ENCODE measurements around the gene PCNP. TPM values are rescaled to one million over a fixed set of nuclear protein-coding genes. Genes with fewer than 3 reads are reported as not detected.

PCNP gene
- total RNA-seq, 5 donors from 2014 or later (not counting 1 experiment from before 2014, with no cell fraction given), result 126 to 158 (median 151) TPM

- Mint-ChIP-seq H3K4me1 (peaks cover 4 to 6% (median 5%) of the 10 kb centered on the region in 3 donors), H3K27me3 (no peaks in the 10 kb centered on the region), H3K27ac (no peak overlapping the region), H3K36me3 (no peaks in the 10 kb centered on the region), H3K9me3 (no peaks in the 10 kb centered on the region), H3K4me3 (no peak overlapping the region)
- H3K27me3 ChIP-seq (replicated peaks in 1 of 2; ENCODE audit: control insufficient read depth in 2 of 2, extremely low read depth in 1 of 2, insufficient read depth in 2 of 2, low read length in 1 of 2), result no peaks in the 10 kb centered on the region
- DNase-seq (no peak), ATAC-seq (replicated peaks in 1 of 4) (no peak)
- CTCF ChIA-PET, result interaction anchor here in 1 of 2 donors (0.5 kb wide), 1 partner anchor 232 kb away, joined by 8 read pairs; no protein-coding TSS in a partner anchor
- H3K4me3 ChIP-seq (ENCODE audit: control insufficient read depth in 1 of 2, extremely low read depth in 1 of 2, low read length in 1 of 2), result no peak overlapping the region
- H3K36me3 ChIP-seq (ENCODE audit: control insufficient read depth in 2 of 2, extremely low read depth in 1 of 2, insufficient read depth in 1 of 2, low read length in 1 of 2), result no peaks in the 10 kb centered on the region
- peaks cover 0 to 7% of the 10 kb centered on the region in 2 experiments for H3K4me1 ChIP-seq (ENCODE audit: control insufficient read depth in 1 of 2, extremely low read depth in 1 of 2, insufficient read depth in 2 of 2, low read length in 2 of 2)
- POLR2A ChIA-PET, result no interaction called here
- H3K9me3 ChIP-seq, result no peaks in the 10 kb centered on the region
- no peak overlapping the region for H3K27ac ChIP-seq (ENCODE audit: low read length)
- WGBS (ENCODE audit: insufficient coverage), result 96% methylated on average over 5 of the region's 9 CpGs
Measured at GRCh38 chr3:101634591-101635196, 60.7 kb downstream of the PCNP start.

GRCh38 chr3:101635345-101635744 is 61.4 kb downstream of the PCNP start:
- Mint-ChIP-seq H3K4me3 (no peak overlapping the region), H3K9me3 (no peaks in the 10 kb centered on the region), H3K4me1 (peaks cover 4 to 6% (median 5%) of the 10 kb centered on the region in 3 donors), H3K27ac (no peak overlapping the region), H3K36me3 (no peaks in the 10 kb centered on the region), H3K27me3 (no peaks in the 10 kb centered on the region)
- Histone ChIP-seq H3K36me3 (ENCODE audit: control insufficient read depth in 2 of 2, extremely low read depth in 1 of 2, insufficient read depth in 1 of 2, low read length in 1 of 2) (no peaks in the 10 kb centered on the region), H3K4me1 (ENCODE audit: control insufficient read depth in 1 of 2, extremely low read depth in 1 of 2, insufficient read depth in 2 of 2, low read length in 2 of 2) (peaks cover 0 to 7% of the 10 kb centered on the region in 2 experiments), H3K27ac (ENCODE audit: low read length) (no peak overlapping the region), H3K4me3 (ENCODE audit: control insufficient read depth in 1 of 2, extremely low read depth in 1 of 2, low read length in 1 of 2) (no peak overlapping the region), H3K27me3 (replicated peaks in 1 of 2; ENCODE audit: control insufficient read depth in 2 of 2, extremely low read depth in 1 of 2, insufficient read depth in 2 of 2, low read length in 1 of 2) (no peaks in the 10 kb centered on the region), H3K9me3 (no peaks in the 10 kb centered on the region)
- DNase-seq, result no peak
- no peak for ATAC-seq (replicated peaks in 1 of 4)
- ChIA-PET POLR2A (no interaction called here), CTCF (interaction anchor here in 1 of 2 donors (0.7 kb wide), 1 partner anchor 32 kb away, joined by 3 read pairs; no protein-coding TSS in a partner anchor)
- WGBS (ENCODE audit: insufficient coverage), result 90% methylated on average over 9 of the region's 9 CpGs

GRCh38 chr3:101635954-101636798 is 62.2 kb downstream of the PCNP start:
- Histone ChIP-seq H3K4me3 (ENCODE audit: control insufficient read depth in 1 of 2, extremely low read depth in 1 of 2, low read length in 1 of 2) (no peak overlapping the region), H3K4me1 (ENCODE audit: control insufficient read depth in 1 of 2, extremely low read depth in 1 of 2, insufficient read depth in 2 of 2, low read length in 2 of 2) (peaks cover 0 to 7% of the 10 kb centered on the region in 2 experiments), H3K27ac (ENCODE audit: low read length) (no peak overlapping the region), H3K36me3 (ENCODE audit: control insufficient read depth in 2 of 2, extremely low read depth in 1 of 2, insufficient read depth in 1 of 2, low read length in 1 of 2) (no peaks in the 10 kb centered on the region), H3K9me3 (no peaks in the 10 kb centered on the region), H3K27me3 (replicated peaks in 1 of 2; ENCODE audit: control insufficient read depth in 2 of 2, extremely low read depth in 1 of 2, insufficient read depth in 2 of 2, low read length in 1 of 2) (no peaks in the 10 kb centered on the region)
- H3K4me3 Mint-ChIP-seq, result no peak overlapping the region
- 38% methylated on average over 12 of the region's 18 CpGs for WGBS (ENCODE audit: insufficient coverage)
- ATAC-seq (replicated peaks in 1 of 4), result peak; percentile 82 to 91 (median 86)
- no peaks in the 10 kb centered on the region for H3K36me3 Mint-ChIP-seq
- H3K27me3 Mint-ChIP-seq, result no peaks in the 10 kb centered on the region
- ChIA-PET CTCF (interaction anchor here in 1 of 2 donors (0.7 kb wide), 1 partner anchor 33 kb away, joined by 3 read pairs; no protein-coding TSS in a partner anchor), POLR2A (no interaction called here)
- H3K4me1 Mint-ChIP-seq, result peaks cover 4 to 6% (median 5%) of the 10 kb centered on the region in 3 donors
- H3K9me3 Mint-ChIP-seq, result no peaks in the 10 kb centered on the region
- DNase-seq, result peak; percentile 22 to 77 (median 66)
- no peak overlapping the region for H3K27ac Mint-ChIP-seq

GRCh38 chr3:101637451-101637850 is 63.5 kb downstream of the PCNP start:
- Mint-ChIP-seq H3K9me3 (no peaks in the 10 kb centered on the region), H3K4me1 (peaks cover 5 to 6% (median 6%) of the 10 kb centered on the region in 3 donors), H3K4me3 (no peak overlapping the region), H3K27ac (no peak overlapping the region), H3K27me3 (no peaks in the 10 kb centered on the region), H3K36me3 (no peaks in the 10 kb centered on the region)
- Histone ChIP-seq H3K36me3 (ENCODE audit: control insufficient read depth in 2 of 2, extremely low read depth in 1 of 2, insufficient read depth in 1 of 2, low read length in 1 of 2) (no peaks in the 10 kb centered on the region), H3K27ac (ENCODE audit: low read length) (no peak overlapping the region), H3K4me1 (ENCODE audit: control insufficient read depth in 1 of 2, extremely low read depth in 1 of 2, insufficient read depth in 2 of 2, low read length in 2 of 2) (peaks cover 0 to 7% of the 10 kb centered on the region in 2 experiments), H3K27me3 (replicated peaks in 1 of 2; ENCODE audit: control insufficient read depth in 2 of 2, extremely low read depth in 1 of 2, insufficient read depth in 2 of 2, low read length in 1 of 2) (no peaks in the 10 kb centered on the region), H3K9me3 (no peaks in the 10 kb centered on the region), H3K4me3 (ENCODE audit: control insufficient read depth in 1 of 2, extremely low read depth in 1 of 2, low read length in 1 of 2) (no peak overlapping the region)
- DNase-seq (no peak), ATAC-seq (replicated peaks in 1 of 4) (no peak)
- CTCF ChIA-PET, result interaction anchor here in 1 of 2 donors (0.6 kb wide), 1 partner anchor 864 kb away, joined by 3 read pairs; no protein-coding TSS in a partner anchor
- WGBS (ENCODE audit: insufficient coverage), result 91% methylated on average over 9 of the region's 10 CpGs
- POLR2A ChIA-PET, result no interaction called here

- peaks cover 7 to 10% (median 10%) of the 10 kb centered on the region in 3 donors for H3K4me1 Mint-ChIP-seq
- H3K4me3 Mint-ChIP-seq, result no peak overlapping the region
- H3K9me3 Mint-ChIP-seq, result no peaks in the 10 kb centered on the region
- WGBS (ENCODE audit: insufficient coverage), result 20% methylated on average over 1 of the region's 10 CpGs
- Histone ChIP-seq H3K9me3 (no peaks in the 10 kb centered on the region), H3K36me3 (ENCODE audit: control insufficient read depth in 2 of 2, extremely low read depth in 1 of 2, insufficient read depth in 1 of 2, low read length in 1 of 2) (no peaks in the 10 kb centered on the region), H3K4me1 (ENCODE audit: control insufficient read depth in 1 of 2, extremely low read depth in 1 of 2, insufficient read depth in 2 of 2, low read length in 2 of 2) (peaks cover 0 to 9% of the 10 kb centered on the region in 2 experiments), H3K27me3 (replicated peaks in 1 of 2; ENCODE audit: control insufficient read depth in 2 of 2, extremely low read depth in 1 of 2, insufficient read depth in 2 of 2, low read length in 1 of 2) (no peaks in the 10 kb centered on the region), H3K4me3 (ENCODE audit: control insufficient read depth in 1 of 2, extremely low read depth in 1 of 2, low read length in 1 of 2) (no peak overlapping the region), H3K27ac (ENCODE audit: low read length) (no peak overlapping the region)
- POLR2A ChIA-PET, result interaction anchor here in 1 of 2 donors (0.5 kb wide), 1 partner anchor 17 kb away, joined by 5 read pairs; no protein-coding TSS in a partner anchor
- CTCF ChIA-PET, result no interaction called here
- DNase-seq, result no peak
- no peak overlapping the region for H3K27ac Mint-ChIP-seq
- H3K36me3 Mint-ChIP-seq, result no peaks in the 10 kb centered on the region
- ATAC-seq (replicated peaks in 1 of 4), result peak in 1 of 4 experiments; percentile 28
- no peaks in the 10 kb centered on the region for H3K27me3 Mint-ChIP-seq
Measured at GRCh38 chr3:101638261-101638745, 64.3 kb downstream of the PCNP start.

GRCh38 chr3:101639280-101639963 is 65.4 kb downstream of the PCNP start:
- H3K9me3 Mint-ChIP-seq, result no peaks in the 10 kb centered on the region
- H3K27ac Mint-ChIP-seq, result no peak overlapping the region
- no peaks in the 10 kb centered on the region for H3K27me3 Mint-ChIP-seq
- Histone ChIP-seq H3K9me3 (no peaks in the 10 kb centered on the region), H3K4me3 (ENCODE audit: control insufficient read depth in 1 of 2, extremely low read depth in 1 of 2, low read length in 1 of 2) (no peak overlapping the region), H3K4me1 (ENCODE audit: control insufficient read depth in 1 of 2, extremely low read depth in 1 of 2, insufficient read depth in 2 of 2, low read length in 2 of 2) (peaks cover 2 to 20% of the 10 kb centered on the region in 2 experiments), H3K36me3 (ENCODE audit: control insufficient read depth in 2 of 2, extremely low read depth in 1 of 2, insufficient read depth in 1 of 2, low read length in 1 of 2) (no peaks in the 10 kb centered on the region), H3K27me3 (replicated peaks in 1 of 2; ENCODE audit: control insufficient read depth in 2 of 2, extremely low read depth in 1 of 2, insufficient read depth in 2 of 2, low read length in 1 of 2) (no peaks in the 10 kb centered on the region), H3K27ac (ENCODE audit: low read length) (no peak overlapping the region)
- ChIA-PET CTCF (interaction anchor here in 1 of 2 donors (0.6 kb wide), 1 partner anchor 82 kb away, joined by 4 read pairs; no protein-coding TSS in a partner anchor), POLR2A (no interaction called here)
- WGBS (ENCODE audit: insufficient coverage), result 95% methylated on average over 6 of the region's 18 CpGs
- ATAC-seq (replicated peaks in 1 of 4) (no peak), DNase-seq (no peak)
- H3K4me1 Mint-ChIP-seq, result peaks cover 18 to 21% (median 21%) of the 10 kb centered on the region in 3 donors
- no peaks in the 10 kb centered on the region for H3K36me3 Mint-ChIP-seq
- H3K4me3 Mint-ChIP-seq, result no peak overlapping the region
